GM19438 (cell line): ENCODE results near the gene STAT2.
"Not testable (repeated sequence)": the region's sequence is repeated elsewhere in the genome, so short reads cannot be mapped to it uniquely, and the experiment has no call there.

Experiments
- ATAC-seq: cut with Tn5 transposase; IDR thresholded peaks from one replicate; pipeline ENCODE4 v1.9.1; 2021; ENCODE audit warnings: low read depth; ENCODE audit not compliant: unreplicated experiment

STAT2 gene

DNA sequence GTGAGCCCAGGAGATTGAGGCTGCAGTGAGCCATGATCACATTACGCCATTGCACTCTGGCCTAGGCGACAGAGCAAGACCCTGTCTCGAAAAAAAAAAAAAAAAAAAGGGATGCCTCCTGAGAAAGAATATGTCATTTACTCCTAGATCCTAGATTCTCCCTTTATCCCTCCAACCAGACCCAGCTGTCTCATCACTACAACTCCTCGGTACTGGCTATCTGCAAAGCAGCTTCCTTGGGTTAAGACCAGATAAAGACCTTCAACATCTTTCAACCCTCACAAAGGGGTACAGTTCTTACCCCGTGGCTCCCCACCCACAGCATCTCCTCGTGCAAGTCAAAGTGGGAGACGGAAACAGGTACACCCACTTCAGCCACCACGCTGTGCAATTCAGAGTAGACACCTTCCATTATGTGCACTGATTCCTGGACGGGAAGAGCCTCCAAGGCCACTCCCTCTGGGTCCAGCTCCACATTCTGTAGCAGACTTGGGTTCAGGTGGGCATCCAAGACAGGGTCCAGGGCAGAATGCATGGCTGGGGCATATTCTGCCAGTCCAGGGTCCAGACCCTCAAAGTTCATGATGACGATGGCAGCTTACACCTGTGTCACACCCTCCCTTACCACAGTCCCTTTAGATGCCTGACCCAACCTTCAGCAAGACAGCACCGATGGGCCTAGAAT, 27.3 kb downstream of the STAT2 start:
- ATAC-seq: no peak

DNA sequence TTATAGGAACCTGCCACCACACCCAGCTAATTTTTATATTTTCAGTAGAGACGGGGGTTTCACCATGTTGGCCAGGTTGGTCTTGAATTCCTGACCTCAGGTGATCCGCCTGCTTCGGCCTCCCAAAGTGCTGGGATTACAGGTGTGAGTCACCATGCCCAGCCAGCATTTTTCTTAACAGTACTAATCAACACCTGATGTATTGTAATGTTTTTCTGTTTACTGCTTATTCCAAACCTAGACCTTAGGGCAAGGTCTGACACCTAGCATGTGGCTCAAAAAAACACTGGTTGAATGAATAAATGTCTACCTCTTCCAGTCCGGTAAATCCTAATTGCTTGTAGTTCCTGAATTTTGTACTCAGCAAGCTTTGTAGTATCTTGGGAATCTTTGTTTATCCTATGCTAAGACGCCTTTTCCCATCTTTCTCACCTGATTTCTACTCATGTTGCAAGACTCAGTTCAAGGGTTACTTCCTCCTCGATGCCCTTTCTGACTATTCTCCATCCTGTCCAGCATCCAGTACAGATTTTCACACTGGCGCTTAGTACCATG, 28.9 kb downstream of the STAT2 start:
- no peak for ATAC-seq

DNA sequence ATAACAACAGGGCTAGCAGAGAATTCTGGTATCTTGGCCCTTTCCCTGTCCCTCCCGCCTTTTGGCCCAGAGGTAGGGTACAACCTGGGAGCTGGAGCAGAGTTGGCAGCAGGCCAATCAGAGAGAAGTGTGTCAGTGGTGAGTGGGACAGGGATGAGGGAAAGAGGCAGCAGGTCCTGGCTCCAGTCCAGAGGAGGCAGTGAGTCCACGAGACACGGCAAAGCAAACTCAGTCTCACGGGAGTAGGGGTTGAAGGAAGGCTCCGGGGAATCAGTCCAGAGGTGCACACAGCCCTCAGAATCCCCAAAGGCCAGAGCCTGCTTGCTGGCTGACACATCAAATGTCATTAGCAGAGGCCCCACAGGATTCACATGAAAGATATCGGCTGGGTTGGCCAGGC, 33.4 kb downstream of the STAT2 start:
- ATAC-seq: no peak

DNA sequence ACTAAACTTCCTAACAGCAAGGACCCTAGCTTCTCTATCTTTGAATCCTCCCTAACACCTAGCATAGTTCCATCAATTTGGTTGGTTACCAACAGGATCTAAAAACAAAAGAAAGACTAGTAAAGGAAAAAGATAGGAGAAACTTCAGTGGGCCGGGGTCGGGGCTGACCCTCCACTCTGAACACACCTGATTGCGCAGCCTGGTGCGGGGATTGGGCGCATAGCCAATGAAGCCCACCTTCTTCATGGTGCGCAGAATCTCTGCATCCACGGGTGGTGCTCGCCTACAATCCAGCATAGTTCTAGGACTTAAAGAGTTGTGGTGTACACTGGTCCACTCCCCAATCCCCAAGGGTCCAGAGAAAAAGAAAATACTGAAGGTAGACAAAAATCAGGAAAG, 33.8 kb downstream of the STAT2 start:
- ATAC-seq: no peak

DNA sequence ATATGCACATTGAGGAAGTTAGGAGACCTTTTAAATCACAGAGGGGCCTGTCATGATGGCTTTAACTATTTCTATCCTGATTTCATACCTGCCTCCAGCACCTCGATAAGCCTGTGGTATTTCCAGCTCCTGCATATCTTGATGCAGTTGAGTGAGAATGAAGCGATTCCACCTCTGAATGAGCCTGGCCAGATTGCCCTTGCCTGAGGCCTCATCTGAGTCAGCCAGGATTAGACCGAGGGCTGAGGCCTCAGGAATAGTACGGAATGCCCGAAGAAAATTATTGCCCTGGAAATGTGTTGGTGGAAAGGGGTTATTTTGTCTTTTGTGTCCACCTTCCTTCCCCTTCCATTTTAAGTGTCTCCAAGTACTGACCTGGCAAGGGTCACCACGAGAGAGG, 35.7 kb downstream of the STAT2 start:
- ATAC-seq: no peak

DNA sequence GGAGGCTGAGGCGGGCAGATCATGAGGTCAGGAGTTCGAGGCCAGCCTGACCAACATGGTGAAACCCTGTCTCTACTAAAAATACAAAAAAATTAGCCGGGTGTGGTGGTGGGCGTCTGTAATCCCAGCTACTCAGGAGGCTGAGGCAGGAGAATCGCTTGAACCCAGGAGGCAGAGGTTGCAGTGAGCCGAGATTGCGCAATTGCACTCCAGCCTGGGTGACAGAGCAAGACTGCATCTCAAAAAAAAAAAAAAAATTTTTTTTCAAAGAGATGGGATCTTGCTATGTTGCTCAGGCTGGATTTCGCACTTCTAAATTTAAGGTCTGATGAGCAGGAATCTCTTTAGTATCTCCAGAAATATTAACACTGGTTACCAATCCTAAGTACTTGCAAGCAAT, 38.3 kb downstream of the STAT2 start:
- not testable (repeated sequence) for ATAC-seq

DNA sequence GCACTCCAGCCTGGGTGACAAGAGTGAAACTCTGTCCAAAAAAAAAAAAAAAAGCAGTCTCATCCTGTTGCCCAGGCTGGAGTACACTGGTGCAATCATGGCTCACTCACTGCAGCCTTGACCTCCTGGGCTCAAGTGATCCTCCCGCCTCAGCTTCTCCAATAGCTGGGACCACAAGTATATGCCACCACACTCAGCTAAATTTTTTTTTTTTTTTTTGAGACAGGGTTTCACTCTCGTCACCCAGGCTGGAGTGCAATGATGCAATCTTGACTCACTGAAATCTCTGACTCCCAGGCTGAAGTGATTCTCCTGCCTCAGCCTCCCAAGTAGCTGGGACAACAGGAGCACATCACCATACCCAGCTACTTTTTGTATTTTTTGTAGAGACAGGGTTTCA, 38.9 kb downstream of the STAT2 start:
- ATAC-seq: no peak

DNA sequence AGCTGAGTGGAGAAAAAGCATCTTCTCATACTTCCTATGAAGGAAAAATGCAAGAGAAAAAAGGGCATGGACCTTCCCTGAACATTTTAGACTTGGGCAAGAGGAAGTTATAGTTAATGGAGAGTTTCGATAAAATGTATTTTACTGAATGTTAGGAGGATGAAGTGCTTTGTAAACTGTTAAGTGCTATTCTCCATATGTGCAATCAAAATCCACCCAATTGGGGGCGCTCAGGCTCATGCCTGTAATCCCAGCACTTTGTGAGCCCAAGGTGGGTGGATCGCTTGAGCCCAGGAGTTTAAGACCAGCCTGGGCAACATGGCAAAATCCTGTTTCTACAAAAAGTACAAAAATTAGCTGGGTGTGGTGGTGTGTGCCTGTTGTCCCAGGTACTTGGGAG, 42.2 kb downstream of the STAT2 start:
- no peak for ATAC-seq

DNA sequence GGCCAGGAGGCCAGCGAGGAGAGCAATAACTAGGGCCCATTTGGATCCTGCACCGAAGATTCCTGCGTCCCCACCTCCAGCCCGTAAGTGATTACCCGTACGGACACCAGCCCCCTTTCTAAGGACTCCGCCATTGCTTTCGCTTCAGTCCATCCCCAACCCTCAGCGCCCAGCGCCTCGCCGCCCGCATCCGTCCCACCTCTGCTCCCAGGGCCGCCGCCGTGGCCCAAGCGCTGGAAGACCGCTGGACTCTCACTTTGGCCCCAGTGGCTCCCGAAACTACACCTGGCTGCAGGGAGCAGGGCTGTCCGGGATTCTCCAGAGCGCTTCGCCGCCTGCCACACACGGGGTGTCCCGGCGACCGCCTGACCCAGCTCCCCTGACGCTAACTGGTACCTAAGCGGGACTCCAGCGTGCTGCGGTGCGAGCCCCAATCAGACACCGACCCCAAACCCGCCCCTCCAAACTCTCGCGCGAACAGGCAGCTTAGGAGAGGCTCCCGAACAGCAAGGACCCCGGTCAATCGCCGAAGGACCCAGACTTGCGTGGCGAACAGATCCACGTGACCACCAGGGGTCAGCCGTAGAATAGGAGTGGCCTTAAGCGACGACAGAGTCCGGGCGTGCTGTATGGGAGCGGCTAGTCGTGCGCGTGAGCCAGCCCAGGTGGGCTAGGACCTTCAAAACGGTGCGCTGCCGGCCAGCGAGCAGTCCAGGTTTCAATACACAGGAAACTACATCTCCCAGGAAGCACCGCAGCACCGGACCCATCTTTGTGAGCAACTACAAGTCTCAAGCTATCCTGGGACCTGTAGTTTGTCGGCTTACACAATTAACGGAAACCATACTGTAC, 44.1 kb downstream of the STAT2 start, which contains the start of gene CNPY2:
TSS of gene CNPY2 (minus strand) at position 367 of the 852 bp plus-strand sequence. CDS start 771 bp downstream, outside the sequence.
- peak; percentile 86 for ATAC-seq

DNA sequence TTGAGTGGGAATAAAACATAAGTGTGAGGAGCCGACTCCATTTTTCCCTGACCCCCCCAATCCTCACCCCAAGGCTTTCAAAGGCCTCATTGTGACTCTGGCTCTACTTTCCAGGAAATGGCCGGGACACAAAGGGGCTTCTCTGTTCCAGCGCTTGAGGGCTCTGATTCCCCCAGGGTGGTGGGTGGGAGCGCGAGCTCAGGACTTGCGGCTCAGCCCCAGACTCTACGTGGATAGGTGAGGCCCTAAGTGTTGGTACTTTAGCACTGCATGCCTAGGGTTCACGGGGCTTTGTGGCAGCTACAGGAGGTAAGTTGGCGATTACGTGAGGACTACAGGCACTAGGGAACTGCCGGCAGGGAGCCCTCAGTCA, 44.7 kb downstream of the STAT2 start:
- peak; percentile 2 for ATAC-seq

DNA sequence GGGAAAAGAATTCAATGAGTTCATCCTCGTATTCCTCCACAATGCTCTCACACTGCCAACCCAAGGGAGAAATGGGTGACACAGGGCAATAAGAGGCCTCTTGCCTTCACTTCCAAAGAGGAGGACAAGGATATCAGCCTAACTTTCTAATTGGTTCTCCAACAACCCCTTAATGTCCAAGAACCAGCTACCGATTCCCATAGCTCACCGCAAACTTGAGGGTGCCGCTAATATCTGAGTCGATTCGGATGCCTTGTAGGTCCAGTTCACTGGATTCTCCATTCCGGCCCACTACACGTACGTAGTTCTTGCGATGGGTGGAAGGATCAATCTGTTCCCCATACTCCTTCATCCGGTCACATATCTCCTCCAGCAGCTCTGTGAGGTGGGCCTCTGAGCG, 48.9 kb downstream of the STAT2 start:
- ATAC-seq: no peak

DNA sequence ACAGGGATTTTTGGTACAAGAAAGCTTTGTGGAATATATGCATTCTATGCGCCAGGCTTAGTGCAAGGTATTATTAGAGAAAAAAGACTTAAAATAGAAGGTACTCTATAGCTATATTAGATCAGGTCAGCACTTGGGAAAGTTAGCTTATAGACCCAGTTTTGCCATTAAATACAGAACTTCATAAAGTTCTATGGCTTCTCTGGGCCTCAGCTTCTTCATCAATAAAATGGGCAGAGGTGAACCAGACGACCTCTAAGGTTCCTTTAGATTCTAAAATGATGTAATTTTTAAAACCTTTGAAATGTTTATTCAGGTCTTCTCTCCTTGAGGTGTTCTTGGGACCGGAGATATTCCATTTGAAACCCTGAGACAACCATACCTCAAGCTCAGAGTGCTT, 51.2 kb downstream of the STAT2 start:
- ATAC-seq: no peak

DNA sequence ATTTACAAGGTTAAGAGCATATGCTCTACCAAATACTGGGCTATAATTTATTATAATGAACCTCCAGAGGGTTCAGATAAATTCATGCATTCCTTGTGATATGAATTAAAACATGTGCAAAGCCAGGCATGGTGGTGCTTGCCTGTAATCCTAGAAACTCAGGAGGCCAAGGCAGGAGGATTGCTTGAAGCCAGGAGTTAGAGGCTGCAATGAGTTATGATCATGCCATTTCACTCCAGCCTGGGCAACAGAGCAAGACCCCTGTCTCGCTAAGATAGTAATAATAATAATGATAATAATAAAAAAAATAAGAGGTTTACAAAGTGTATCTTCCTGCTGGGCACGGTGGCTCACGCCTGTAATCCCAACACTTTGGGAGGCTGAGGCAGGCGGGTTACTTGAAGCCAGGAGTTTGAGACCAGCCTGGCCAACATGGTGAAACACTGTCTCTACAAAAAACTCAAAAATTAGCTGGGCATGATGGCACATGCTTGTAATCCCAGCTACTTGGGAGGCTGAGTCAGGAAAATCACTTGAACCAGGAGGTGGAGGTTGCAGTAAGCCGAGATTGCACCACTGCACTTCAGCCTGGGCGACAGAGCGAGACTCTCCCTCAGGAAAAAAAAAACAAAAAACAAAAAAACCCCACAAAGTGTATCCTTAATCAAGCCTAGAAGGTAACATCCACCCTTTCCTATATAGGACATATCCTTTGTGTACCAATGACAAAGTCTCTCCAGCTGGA, 52.5 kb downstream of the STAT2 start:
- ATAC-seq: no peak

DNA sequence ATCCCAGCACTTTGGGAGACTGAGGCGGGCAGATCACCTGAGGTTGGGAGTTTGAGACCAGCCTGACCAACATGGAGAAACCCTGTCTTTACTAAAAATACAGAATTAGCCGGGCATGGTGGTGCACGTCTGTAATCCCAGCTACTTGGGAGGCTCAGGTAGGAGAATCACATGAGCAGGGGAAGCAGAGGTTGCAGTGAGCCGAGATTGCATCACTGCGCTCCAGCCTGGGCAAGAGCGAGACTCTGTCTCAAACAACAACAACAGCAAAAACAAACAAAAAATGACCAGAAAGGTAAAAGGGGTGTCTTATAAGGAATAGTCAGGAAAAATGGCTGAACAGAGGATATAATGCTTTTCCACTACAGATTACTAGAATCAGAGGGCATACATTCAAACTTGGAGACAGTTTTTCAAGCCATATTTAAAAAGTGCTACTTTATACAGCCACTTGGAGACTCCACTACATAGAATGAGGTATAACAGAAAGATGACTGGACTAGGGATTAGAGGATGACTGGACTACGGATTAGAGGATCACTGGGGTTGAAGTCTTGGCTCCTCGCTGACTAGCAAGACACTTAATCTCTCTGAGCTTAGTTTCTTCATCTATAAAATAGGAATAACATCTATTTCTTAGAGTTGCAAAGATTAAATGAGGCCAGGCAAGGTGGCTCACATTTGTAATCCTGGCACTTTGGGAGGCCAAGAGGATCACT, 54.9 kb downstream of the STAT2 start:
- no peak for ATAC-seq

DNA sequence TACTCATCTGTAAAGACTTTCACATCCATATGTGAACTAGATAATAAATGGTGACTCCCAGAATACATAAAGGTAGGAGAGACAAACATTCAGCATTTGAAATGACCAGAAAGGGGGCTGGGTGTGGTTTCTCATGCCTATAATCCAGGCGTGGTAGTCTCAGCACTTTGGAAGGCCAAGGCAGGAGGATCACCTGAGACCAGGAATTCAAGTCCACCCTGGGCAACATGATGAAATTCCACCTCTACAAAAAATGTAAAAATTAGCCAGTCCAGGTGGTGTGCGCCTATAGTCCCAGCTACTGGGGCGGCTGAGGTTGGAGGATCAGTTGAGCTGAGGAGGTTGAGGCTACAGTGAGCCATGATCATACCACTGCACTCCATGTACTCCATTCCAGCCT, 55.6 kb downstream of the STAT2 start:
- ATAC-seq: no peak

DNA sequence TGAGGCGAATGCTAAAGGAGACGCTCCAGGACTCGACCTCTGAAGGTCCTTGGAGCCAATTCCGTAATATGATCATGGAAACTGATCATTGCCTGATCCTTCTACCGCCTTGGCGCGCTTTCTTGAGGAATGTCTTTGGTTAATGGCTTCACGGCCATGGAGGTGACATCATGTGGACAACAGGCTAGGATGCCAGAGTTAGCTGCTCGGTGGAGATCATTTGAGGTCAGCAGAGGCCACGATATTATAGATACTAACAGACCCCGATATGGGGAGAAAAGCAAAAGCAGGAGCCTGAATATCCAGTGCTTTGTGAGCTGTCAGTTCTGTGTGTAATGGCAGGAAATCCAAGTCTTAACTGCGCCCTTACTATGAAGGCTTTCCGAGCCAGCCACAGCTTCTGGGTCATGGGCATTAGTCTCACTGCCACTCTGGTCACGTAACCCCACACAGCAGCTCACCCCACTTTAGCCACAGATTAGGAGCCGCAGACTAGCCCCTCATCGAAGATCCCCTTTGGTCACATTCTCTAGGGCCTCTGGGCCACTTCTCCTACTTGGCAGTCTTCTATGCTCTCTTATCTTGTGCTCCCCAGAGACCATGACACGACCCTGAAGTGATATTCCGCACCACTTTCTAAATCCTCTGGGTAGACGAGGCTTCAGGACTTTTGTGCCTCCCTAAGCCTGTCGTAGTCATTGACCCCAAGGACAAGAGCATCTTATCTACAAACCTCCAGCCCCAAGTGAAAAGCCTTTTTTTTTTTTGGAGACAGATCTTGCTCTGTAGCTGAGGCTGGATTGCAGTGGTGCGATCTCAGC, 59.1 kb downstream of the STAT2 start:
- no peak for ATAC-seq

DNA sequence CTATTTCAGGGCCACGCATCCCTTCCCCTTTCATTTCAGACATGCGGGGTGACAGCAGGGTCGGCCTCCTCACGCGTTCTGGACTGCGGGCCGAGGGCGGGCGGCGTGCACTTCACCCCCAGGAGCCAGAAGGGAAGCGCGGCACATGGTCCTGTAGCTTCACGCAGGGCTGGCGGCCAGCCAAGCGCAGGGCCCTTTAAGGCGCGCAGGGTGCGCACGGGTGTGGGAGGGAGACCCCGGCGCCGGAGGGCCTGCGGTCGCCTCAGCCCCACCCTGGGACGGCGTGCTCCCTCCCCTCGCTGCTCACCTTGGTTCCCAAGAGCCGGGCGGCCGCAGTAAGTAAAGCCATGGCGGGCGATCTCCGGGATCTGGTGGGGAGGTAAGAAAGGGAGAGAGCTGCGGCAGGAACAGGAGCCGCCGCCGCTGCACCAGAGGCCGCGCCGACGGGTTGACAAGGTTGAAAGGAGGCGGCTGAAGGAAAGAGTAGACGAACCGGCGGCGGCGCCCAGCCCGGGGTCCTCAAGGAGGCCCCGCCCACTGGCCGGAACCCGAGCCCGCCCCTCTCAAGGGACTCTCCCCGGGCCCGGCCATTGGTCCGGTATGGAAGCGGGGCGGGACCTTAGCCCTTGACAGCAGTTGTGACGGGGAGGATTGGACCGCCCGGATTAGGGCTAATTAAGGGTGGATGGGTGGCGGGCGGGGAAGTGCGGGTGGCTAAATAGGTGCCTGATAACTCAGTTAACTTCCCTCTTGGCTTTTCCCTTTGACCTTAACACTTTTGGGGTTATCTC, 59.9 kb downstream of the STAT2 start, which contains the start of gene CS:
TSS of gene CS (minus strand) at position 478 of the 791 bp plus-strand sequence. CDS start at position 349, 129 bp downstream.
- peak; percentile 89 for ATAC-seq

DNA sequence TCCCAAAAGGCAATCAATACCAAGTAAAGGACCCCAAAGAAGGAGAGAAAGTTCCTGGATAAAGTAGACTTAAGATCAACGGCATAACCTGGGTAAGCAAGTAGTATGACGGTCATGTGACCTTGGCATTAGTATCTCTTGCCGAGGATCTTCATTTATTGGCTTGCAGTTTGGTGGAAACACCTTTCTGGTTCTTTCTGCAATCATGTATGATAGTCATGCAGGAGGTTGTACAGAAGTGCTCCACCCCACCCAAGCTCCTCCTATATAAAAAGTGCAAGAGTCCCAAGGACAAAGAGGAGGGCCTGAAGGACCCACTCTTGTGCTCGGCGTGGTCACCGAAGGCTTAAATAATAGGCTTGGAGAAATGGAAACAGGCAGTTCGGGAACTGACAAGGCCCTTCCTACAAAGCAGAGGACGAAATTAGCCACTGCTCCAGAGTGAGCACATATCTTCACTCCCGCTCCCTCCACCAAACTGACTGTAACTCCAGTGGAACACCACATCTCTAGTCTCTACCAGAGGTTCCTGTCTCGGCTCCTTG, 60.5 kb downstream of the STAT2 start:
- peak; percentile 13 for ATAC-seq
